Duodenal mucosa (tissue), 2 donors: ENCODE results near the gene SLC39A11.

Experiments used
- H3K27ac ChIP-seq: one replicate; pipeline ENCODE4 v1.7.0; 2013; ENCODE audit warnings: low read depth, low read length
- H3K27me3 ChIP-seq, 2 donors: one replicate each; pipeline ENCODE4 v1.7.0; 2013; ENCODE audit warnings: low read length in 2 of 2, control low read depth in 1 of 2; ENCODE audit not compliant: insufficient read depth in 2 of 2, control insufficient read depth in 1 of 2
- H3K36me3 ChIP-seq, 2 donors: one replicate each; pipeline ENCODE4 v1.7.0; 2013; ENCODE audit warnings: low read length in 2 of 2, control low read depth in 1 of 2; ENCODE audit not compliant: insufficient read depth in 2 of 2, control insufficient read depth in 1 of 2
- H3K4me1 ChIP-seq, 2 donors: one replicate each; pipeline ENCODE4 v1.7.0; 2013; ENCODE audit warnings: low read length in 2 of 2, control low read depth in 1 of 2; ENCODE audit not compliant: insufficient read depth in 2 of 2, control insufficient read depth in 1 of 2
- H3K4me3 ChIP-seq, 2 donors: one replicate each; pipeline ENCODE4 v1.7.0; 2013; ENCODE audit warnings: low read length in 2 of 2, low read depth in 1 of 2
- H3K9ac ChIP-seq, 2 donors: one replicate each; pipeline ENCODE4 v1.7.0; 2013; ENCODE audit warnings: low read length in 2 of 2, low read depth in 1 of 2
- H3K9me3 ChIP-seq, 2 donors: one replicate each; pipeline ENCODE4 v1.7.0; 2013; ENCODE audit warnings: low read length in 2 of 2, control low read depth in 1 of 2; ENCODE audit not compliant: control insufficient read depth in 1 of 2

The SLC39A11 gene

DNA sequence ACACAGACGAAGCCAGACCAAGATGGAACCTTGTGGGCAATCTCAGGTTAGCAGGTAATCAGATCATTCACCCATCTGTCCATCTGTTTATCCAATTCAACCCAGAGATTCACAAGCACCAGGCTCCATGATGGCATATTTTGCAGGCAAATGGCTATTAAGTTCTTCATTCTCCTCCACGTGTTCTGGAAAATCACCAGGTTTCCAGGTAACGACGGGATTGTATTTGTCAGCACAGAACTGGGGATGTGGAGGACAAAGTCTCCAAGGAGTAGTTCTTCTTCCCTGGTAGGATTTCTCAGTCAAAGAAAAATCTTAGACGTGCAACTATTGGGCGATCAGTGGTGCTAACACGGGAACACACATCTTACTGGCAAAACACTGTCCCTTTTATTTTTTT lies 368.8 kb downstream of the SLC39A11 start:
- H3K9me3 ChIP-seq = no peaks in the 10 kb centered on the region
- H3K27ac ChIP-seq = no peak overlapping the region
- H3K4me1 ChIP-seq = peaks cover 4 to 22% of the 10 kb centered on the region in 2 donors
- no peak overlapping the region for H3K4me3 ChIP-seq
- H3K9ac ChIP-seq = no peak overlapping the region
- H3K27me3 ChIP-seq = no peaks in the 10 kb centered on the region
- no peaks in the 10 kb centered on the region for H3K36me3 ChIP-seq

DNA sequence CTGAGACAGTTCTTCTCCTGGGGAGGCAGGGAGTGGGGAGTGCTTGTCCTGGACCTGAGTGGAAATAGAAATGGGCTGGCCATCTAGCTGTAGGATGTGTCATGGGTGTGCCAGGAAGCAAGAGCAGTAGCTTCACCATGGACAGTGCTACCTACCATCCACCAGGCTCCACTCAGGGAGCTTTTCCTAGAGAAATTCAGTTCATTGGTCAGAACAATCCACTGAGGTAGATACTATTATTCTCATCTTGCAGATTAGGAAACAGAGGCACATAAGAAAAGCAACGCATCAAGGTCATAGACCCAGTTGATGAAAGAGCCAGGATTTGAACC lies 372.0 kb downstream of the SLC39A11 start:
- H3K9me3 ChIP-seq = no peaks in the 10 kb centered on the region
- peaks cover 0 to 10% of the 10 kb centered on the region in 2 donors for H3K4me1 ChIP-seq
- H3K27me3 ChIP-seq = no peaks in the 10 kb centered on the region
- no peak overlapping the region for H3K4me3 ChIP-seq
- H3K9ac ChIP-seq = no peak overlapping the region
- H3K27ac ChIP-seq = no peak overlapping the region
- H3K36me3 ChIP-seq = no peaks in the 10 kb centered on the region

DNA sequence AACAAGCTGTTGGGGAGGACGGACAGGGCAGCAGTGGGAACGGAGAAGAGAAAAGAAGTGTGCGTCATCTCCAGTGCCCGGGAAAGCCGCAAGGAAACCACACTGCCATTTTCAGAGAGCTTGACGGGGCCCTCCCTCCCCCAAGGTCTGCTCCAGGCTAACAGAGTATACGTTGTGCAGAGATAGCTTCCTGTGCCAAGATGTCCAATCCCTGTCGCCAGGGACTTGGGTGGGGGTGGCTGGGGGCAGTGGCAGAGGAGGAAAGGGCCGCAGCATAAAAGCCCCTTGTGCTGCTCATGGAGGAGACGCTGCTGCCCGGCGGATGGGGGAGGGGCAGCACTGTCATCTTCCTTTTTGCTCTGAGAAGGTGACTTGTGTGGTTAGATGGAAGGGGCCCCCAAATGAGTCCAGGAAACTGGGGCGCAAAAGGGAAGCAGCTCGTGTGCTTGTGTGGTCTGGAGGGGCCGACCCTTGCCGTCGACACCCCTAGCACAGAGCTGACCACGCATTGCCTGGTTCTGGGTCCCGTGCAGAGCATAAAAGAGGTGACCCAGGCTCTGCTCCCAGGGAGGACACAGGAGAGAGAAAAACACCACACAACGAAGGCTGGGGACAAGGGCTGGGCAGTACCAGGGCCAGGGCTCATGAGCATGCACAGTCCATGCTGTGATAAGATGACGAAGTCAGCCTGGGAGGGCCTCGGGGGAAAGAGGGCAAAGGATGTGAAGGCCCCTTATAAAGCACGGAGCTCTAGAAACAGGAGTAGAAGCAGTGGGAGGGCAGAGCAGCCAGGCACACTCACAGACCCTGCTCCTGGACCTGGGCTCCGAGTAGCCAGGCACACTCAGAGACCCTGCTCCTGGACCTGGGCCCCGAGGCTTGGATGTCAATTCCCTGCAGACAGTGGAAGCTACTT lies 372.7 kb downstream of the SLC39A11 start:
- no peak overlapping the region for H3K9ac ChIP-seq
- no peaks in the 10 kb centered on the region for H3K27me3 ChIP-seq
- H3K27ac ChIP-seq = no peak overlapping the region
- H3K36me3 ChIP-seq = no peaks in the 10 kb centered on the region
- H3K4me1 ChIP-seq = peaks cover 0 to 10% of the 10 kb centered on the region in 2 donors
- no peaks in the 10 kb centered on the region for H3K9me3 ChIP-seq
- H3K4me3 ChIP-seq = no peak overlapping the region

DNA sequence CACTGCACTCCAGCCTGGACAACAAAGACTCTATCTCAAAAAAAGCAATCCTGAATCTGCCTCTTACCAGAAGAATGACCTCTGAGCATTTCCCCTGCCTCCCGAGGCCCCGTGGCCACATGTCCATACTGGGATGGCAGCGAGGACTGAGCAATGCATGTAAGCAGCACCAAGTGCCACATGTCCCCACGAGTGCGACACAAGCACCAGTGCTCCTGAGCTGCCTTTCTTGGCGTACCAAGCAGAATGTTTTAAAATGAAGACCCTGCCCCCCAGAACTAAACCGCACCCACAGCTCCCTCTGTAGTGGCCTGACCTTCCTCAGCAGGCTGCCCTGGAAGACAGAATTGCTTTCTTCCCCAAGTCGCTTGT lies 373.3 kb downstream of the SLC39A11 start:
- Histone ChIP-seq H3K27ac (no peak overlapping the region), H3K36me3 (no peaks in the 10 kb centered on the region), H3K4me1 (peaks cover 0 to 10% of the 10 kb centered on the region in 2 donors), H3K27me3 (no peaks in the 10 kb centered on the region), H3K9me3 (no peaks in the 10 kb centered on the region), H3K4me3 (no peak overlapping the region), H3K9ac (no peak overlapping the region)

DNA sequence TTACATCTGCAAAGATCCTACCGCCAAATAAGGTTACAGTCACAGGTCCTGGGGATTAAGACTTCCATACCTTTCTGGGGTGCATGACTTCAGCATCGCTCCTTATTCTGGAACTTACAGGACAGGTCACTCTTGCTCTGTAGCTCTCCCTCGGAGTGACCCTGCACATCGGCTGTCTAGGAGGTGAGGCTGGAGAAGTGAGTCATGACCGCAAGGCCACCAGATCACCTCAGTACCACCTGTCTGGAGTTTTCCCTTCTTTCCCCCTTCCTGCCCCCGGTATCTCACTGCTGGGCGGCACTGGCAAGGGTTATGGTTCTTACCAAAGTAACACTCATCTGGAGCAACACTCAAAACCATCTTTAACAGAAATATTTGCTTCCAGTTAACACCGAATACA lies 374.8 kb downstream of the SLC39A11 start:
- no peak overlapping the region for H3K4me3 ChIP-seq
- no peaks in the 10 kb centered on the region for H3K9me3 ChIP-seq
- H3K36me3 ChIP-seq = no peaks in the 10 kb centered on the region
- H3K27me3 ChIP-seq = no peaks in the 10 kb centered on the region
- H3K27ac ChIP-seq = no peak overlapping the region
- H3K4me1 ChIP-seq = peaks cover 0 to 10% of the 10 kb centered on the region in 2 donors
- no peak overlapping the region for H3K9ac ChIP-seq

DNA sequence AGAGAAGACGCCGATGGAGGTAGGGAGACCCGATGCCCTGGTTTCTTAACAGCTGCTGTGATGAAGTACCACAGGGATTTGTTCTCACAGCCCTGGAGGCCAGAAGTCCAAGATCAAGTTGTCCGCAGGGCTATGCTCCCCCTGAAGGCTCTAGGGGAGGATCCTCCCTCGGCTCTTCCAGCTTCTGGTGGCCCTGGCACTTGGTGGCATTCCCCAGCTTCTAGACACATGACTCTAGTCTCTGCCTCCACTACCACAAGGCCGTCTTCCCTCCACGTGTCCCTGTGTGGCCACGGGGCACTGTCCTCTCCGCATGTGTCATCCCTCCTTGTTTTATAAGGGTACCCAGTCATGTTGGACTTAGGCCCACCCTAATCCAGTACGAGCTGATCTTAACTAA lies 375.2 kb downstream of the SLC39A11 start:
- Histone ChIP-seq H3K9ac (no peak overlapping the region), H3K27me3 (no peaks in the 10 kb centered on the region), H3K36me3 (no peaks in the 10 kb centered on the region), H3K27ac (no peak overlapping the region), H3K9me3 (no peaks in the 10 kb centered on the region), H3K4me3 (no peak overlapping the region), H3K4me1 (peaks cover 0 to 10% of the 10 kb centered on the region in 2 donors)

DNA sequence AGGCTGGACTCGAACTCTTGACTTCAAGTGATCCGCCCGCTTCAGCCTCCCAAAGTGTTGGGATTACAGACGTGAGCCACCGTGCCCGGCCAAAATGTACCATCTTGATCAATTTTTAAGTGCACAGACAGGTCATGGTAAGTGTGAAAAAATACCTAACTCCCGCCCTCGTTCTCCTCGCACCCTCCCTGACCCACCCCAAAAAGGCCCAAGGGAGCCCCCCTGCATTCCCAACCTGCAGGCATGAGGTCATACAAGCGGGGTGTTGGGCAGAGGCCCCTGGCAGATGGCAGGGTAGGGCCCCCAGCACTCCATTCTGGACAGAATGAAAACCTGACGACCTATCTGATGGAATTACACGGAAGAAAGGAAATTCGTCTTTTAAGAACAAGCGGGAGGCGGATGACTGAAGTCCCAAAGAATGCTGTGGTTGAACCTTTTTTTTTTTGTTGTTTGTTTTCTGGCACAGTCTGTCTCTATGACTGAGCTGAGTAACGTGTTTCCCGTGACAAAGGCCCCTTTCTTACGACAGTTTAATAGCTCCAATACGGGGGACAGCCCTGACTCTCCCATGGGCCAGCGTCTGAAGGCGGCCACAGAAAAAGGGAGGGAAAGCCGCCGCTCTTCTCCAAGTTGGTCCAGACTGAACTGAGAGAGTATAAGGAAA lies 376.4 kb downstream of the SLC39A11 start:
- H3K27me3 ChIP-seq = no peaks in the 10 kb centered on the region
- no peak overlapping the region for H3K27ac ChIP-seq
- H3K9ac ChIP-seq = no peak overlapping the region
- no peaks in the 10 kb centered on the region for H3K36me3 ChIP-seq
- H3K4me1 ChIP-seq = peaks cover 0 to 10% of the 10 kb centered on the region in 2 donors
- H3K4me3 ChIP-seq = no peak overlapping the region
- H3K9me3 ChIP-seq = peaks cover 2 to 3% of the 10 kb centered on the region in 2 donors

DNA sequence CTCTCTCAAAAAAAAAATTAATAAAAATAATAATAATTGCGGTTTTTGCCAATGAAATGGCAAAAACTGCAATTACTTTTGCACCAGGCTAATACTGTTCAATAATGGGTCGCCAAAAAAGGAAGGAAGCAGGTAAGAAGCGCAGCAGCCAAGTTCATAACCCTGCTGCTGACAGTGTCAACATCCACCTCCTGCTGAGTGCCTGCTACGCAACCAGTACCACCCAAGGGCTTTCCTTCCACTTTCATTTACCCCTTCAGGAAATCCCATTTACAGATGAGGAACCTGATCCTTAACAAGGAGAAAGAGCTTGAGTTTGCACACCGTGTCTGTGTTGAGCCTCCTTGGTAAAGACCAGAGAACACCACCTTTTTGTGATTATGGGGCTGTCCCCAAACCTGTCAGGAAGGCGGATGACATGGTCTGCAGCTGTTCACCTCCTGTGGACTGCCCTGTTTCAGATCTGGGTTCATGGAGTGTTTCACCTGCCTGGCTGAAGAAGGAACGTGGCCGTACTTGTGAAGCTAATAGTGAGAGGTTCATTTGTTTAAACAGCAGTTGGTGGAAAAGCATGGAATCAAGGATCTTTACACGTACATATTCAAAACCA lies 378.0 kb downstream of the SLC39A11 start:
- no peak overlapping the region for H3K9ac ChIP-seq
- H3K27me3 ChIP-seq = no peaks in the 10 kb centered on the region
- H3K4me1 ChIP-seq = peaks cover 0 to 4% of the 10 kb centered on the region in 2 donors
- no peaks in the 10 kb centered on the region for H3K36me3 ChIP-seq
- H3K27ac ChIP-seq = no peak overlapping the region
- no peak overlapping the region for H3K4me3 ChIP-seq
- H3K9me3 ChIP-seq = peaks cover 5 to 6% of the 10 kb centered on the region in 2 donors

DNA sequence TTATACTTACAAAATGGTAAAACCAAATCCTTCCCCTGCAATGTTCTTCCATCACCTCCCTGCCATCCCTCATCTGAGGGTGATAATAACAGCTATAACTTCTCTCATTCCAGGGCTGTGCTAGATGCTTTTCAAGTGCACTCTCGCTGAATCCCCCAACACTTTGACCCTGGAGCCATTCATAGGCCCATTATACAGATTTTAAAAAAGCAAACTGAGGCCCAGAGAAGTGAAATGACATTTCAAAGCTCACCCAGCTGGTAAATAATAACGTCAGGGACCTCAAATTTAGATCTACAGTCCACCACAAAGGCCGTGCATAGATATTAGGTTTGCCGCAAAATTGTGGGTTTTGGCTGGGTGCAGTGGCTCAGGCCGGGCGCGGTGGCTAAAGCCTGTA lies 378.8 kb downstream of the SLC39A11 start:
- Histone ChIP-seq H3K27me3 (no peaks in the 10 kb centered on the region), H3K9me3 (peaks cover 5 to 6% of the 10 kb centered on the region in 2 donors)

More for the DNA sequence above, 378.8 kb downstream of the SLC39A11 start:
- Histone ChIP-seq H3K27ac (no peak overlapping the region), H3K4me3 (no peak overlapping the region), H3K4me1 (no peaks in the 10 kb centered on the region), H3K9ac (no peak overlapping the region), H3K36me3 (no peaks in the 10 kb centered on the region)
